Measurements from ENCODE around the gene UIMC1. TPM values are rescaled to one million over a fixed set of nuclear protein-coding genes. Genes with fewer than 3 reads are reported as not detected.

UIMC1 gene
- total RNA-seq, 2 donors from 2014 or later, result 33.1 to 33.3 TPM

- ATAC-seq (no peak), DNase-seq (no peak)
- intact Hi-C loops (cut with DNase I, micrococcal nuclease), result no loop called here
Observed at GRCh38 chr5:176980818-176981217, 25.8 kb downstream of the UIMC1 start.

- intact Hi-C loops (cut with DNase I, micrococcal nuclease), result no loop called here
- ATAC-seq, result no peak
- no peak for DNase-seq
Observed at GRCh38 chr5:176979669-176980068, 26.9 kb downstream of the UIMC1 start.

GRCh38 chr5:176965633-176966032 is 40.9 kb downstream of the UIMC1 start:
- DNase-seq (no peak), ATAC-seq (no peak)
- intact Hi-C loops (cut with DNase I, micrococcal nuclease), result no loop called here

GRCh38 chr5:176959051-176959450 is 47.5 kb downstream of the UIMC1 start:
- intact Hi-C loops (cut with DNase I, micrococcal nuclease), result loop anchor here in 1 of 2 donors (10.0 kb wide), 1 partner anchor 294 kb away; no protein-coding TSS in a partner anchor
- peak; percentile 73 for ATAC-seq
- DNase-seq, result no peak

GRCh38 chr5:176956756-176957155 is 49.8 kb downstream of the UIMC1 start:
- ATAC-seq, result no peak
- intact Hi-C loops (cut with DNase I, micrococcal nuclease), result loop anchor here in 1 of 2 donors (10.0 kb wide), 1 partner anchor 292 kb away; no protein-coding TSS in a partner anchor

GRCh38 chr5:176955895-176956294 is 50.7 kb downstream of the UIMC1 start:
- ATAC-seq (no peak), DNase-seq (no peak)
- intact Hi-C loops (cut with DNase I, micrococcal nuclease), result loop anchor here in 1 of 2 donors (10.0 kb wide), 1 partner anchor 291 kb away; no protein-coding TSS in a partner anchor

More at GRCh38 chr5:176956756-176957155, 49.8 kb downstream of the UIMC1 start:
- no peak for DNase-seq

GRCh38 chr5:176954050-176954449 is 52.5 kb downstream of the UIMC1 start:
- ATAC-seq (no peak), DNase-seq (no peak)
- intact Hi-C loops (cut with DNase I, micrococcal nuclease), result loop anchor here in 1 of 2 donors (10.0 kb wide), 1 partner anchor 289 kb away; no protein-coding TSS in a partner anchor

- intact Hi-C loops (cut with DNase I, micrococcal nuclease), result loop anchor here in 1 of 2 donors (10.0 kb wide), 1 partner anchor 288 kb away; no protein-coding TSS in a partner anchor
- ATAC-seq (no peak), DNase-seq (no peak)
Observed at GRCh38 chr5:176952531-176953193, 53.9 kb downstream of the UIMC1 start.

GRCh38 chr5:176948458-176948857 is 58.1 kb downstream of the UIMC1 start:
- ATAC-seq (no peak), DNase-seq (no peak)
- intact Hi-C loops (cut with DNase I, micrococcal nuclease), result no loop called here

GRCh38 chr5:176947847-176948246 is 58.7 kb downstream of the UIMC1 start:
- intact Hi-C loops (cut with DNase I, micrococcal nuclease), result no loop called here
- no peak for DNase-seq
- no peak for ATAC-seq

- intact Hi-C loops (cut with DNase I, micrococcal nuclease), result no loop called here
- DNase-seq (no peak), ATAC-seq (no peak)
Observed at GRCh38 chr5:176944268-176944667, 62.3 kb downstream of the UIMC1 start.

GRCh38 chr5:176943816-176944215 is 62.8 kb downstream of the UIMC1 start:
- ATAC-seq, result no peak
- intact Hi-C loops (cut with DNase I, micrococcal nuclease), result no loop called here

GRCh38 chr5:176941951-176942350 is 64.6 kb downstream of the UIMC1 start:
- DNase-seq, result no peak
- intact Hi-C loops (cut with DNase I, micrococcal nuclease), result no loop called here
- no peak for ATAC-seq

More at GRCh38 chr5:176943816-176944215, 62.8 kb downstream of the UIMC1 start:
- no peak for DNase-seq

GRCh38 chr5:176938472-176938871 is 68.1 kb downstream of the UIMC1 start:
- intact Hi-C loops (cut with DNase I, micrococcal nuclease), result no loop called here
- DNase-seq (no peak), ATAC-seq (no peak)

GRCh38 chr5:176935017-176935416 is 71.6 kb downstream of the UIMC1 start:
- DNase-seq (no peak), ATAC-seq (no peak)
- intact Hi-C loops (cut with DNase I, micrococcal nuclease), result no loop called here

GRCh38 chr5:176934309-176934930 is 72.2 kb downstream of the UIMC1 start:
- DNase-seq (no peak), ATAC-seq (no peak)
- intact Hi-C loops (cut with DNase I, micrococcal nuclease), result no loop called here

GRCh38 chr5:176929654-176930053 is 76.9 kb downstream of the UIMC1 start:
- intact Hi-C loops (cut with DNase I, micrococcal nuclease), result no loop called here
- DNase-seq (no peak), ATAC-seq (no peak)

- intact Hi-C loops (cut with DNase I, micrococcal nuclease), result no loop called here
- ATAC-seq (no peak), DNase-seq (no peak)
Observed at GRCh38 chr5:176927562-176927961, 79.0 kb downstream of the UIMC1 start.

- DNase-seq (no peak), ATAC-seq (no peak)
- intact Hi-C loops (cut with DNase I, micrococcal nuclease), result no loop called here
Observed at GRCh38 chr5:176922817-176923216, 83.8 kb downstream of the UIMC1 start.

- intact Hi-C loops (cut with DNase I, micrococcal nuclease), result no loop called here
- DNase-seq (no peak), ATAC-seq (no peak)
Observed at GRCh38 chr5:176921714-176922113, 84.9 kb downstream of the UIMC1 start.

All from left colon (tissue), 2 donors.